GM21526 (cell line): ENCODE data around the gene KIF16B.
A peak's percentile ranks its signal among the peaks of the same experiment; 100 is the strongest.

Source experiments
- ATAC-seq: cut with Tn5 transposase; IDR thresholded peaks from one replicate; pipeline ENCODE4 v1.9.1; 2021; ENCODE audit warnings: moderate library complexity; ENCODE audit not compliant: unreplicated experiment, low FRiP score

The KIF16B gene

GRCh38 chr20:16410626-16411025, 162.6 kb downstream of the KIF16B start:
- ATAC-seq: no peak

- no peak for ATAC-seq
These were observed 164.3 kb downstream of the KIF16B start for GRCh38 chr20:16408981-16409380.

DNA sequence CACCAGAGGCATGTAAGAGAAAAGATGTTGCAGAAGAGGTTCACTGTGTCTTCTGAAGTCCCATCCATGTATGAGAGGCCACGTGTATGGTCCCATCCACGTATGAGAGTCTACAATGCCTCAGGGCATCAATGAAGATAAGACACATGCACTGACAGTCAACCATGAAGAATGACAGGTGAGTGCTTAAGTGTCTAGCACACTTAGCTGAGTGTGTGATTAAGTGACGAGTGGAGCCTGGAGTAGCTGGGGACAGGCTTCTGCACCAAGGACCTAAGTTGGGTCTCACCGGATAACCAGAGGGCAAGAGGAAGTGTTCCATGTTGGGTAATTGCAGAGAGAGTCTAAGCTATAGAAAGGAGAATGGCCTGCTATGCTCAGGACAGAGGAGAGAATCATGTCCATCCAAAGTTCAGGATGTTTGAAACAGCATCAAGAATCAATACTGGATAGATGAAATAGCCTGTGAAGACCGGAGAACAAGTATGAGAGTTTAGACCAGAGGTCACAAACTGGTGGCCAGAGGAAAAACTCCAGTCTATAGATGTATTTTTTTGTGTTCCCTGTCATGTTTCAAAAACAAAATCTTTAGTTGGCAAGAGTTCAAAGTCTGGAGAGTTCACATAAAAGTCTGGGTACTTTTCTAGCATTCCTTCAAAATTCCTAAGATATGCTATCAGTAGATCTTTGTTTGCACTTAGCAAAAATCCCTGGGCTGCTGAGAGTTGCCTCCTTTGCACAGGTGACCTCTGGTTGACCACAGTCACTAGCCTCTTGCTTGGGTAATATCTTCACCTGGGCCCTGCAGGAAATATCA, 165.8 kb downstream of the KIF16B start:
- no peak for ATAC-seq

- no peak for ATAC-seq
These were observed 168.0 kb downstream of the KIF16B start for GRCh38 chr20:16405254-16405653.

DNA sequence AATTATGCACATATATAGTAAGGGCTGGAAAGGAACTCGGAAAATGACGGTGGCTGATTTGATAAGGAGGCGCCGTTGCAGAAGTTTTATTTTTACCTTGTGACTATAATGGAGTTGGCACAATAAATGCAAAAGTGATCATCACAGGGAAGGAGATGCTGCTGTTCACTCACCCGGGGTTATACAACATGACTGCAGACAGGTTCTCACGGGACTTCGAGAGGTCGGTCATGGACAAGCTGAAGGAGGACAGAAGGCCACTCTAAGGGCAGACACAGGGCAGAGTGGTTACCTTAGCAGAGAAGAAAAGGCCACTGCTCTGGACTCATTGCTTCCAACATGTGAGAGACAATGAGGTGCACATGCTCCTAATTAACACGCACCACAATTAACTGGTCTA, 168.6 kb downstream of the KIF16B start:
- no peak for ATAC-seq

DNA sequence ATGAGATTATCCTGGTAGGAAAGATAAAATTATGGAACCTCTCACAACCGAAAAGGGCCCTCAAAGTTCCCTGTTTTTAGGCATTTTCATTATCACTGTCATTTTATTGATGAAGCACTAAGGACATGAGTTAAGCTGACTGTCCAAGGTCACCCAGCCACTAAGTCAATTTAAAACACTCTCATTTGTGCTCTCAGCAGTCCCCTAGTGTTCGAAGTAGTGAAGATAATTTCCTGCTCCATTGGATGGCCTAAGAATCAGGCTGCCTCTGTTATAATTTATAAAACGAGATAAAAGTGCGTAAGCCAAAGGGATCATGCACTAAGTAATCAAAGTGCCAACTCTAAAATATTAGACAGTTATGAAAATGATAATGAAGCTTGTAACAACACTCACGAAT, 169.1 kb downstream of the KIF16B start:
- no peak for ATAC-seq

DNA sequence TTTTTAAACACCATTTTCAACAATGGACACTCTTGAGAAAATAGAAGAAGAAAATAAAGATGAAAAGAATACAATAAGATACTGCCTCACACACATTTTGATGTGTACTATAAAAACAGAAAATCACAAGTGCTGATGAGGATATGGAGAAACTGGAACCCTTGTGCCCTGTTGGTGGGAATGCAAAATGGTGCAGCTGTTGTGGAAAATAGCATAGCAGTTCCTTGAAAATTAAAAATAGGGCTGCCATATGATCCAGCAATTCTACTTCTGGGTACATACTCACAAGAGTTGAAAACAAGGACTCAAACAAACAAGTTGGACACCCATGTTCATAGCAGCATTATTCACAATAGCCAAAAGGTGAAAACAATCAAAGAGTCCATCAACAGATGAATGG, 173.0 kb downstream of the KIF16B start:
- ATAC-seq: no peak

GRCh38 chr20:16399801-16400200, 173.4 kb downstream of the KIF16B start:
- ATAC-seq: no peak

GRCh38 chr20:16397086-16397485, 176.2 kb downstream of the KIF16B start:
- ATAC-seq: no peak

DNA sequence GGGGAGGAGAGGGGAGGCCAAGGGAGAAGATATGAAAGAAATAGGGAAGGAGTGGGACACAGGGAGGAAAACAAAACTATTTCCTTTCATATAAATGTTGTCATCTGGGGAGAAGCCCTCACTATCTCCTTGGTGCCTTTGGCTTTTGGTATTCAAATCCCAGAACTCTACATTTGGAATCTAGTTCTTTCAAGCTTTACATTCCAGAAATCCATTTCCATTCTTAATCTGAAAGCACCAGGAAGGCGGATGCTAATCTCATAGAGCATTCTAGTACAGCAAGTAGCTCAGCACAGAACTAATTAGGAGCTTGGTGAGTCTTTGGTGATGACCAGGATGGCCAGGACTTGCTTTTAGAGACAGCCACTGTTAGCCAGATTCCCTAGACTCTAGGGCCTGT, 177.9 kb downstream of the KIF16B start:
- no peak for ATAC-seq

DNA sequence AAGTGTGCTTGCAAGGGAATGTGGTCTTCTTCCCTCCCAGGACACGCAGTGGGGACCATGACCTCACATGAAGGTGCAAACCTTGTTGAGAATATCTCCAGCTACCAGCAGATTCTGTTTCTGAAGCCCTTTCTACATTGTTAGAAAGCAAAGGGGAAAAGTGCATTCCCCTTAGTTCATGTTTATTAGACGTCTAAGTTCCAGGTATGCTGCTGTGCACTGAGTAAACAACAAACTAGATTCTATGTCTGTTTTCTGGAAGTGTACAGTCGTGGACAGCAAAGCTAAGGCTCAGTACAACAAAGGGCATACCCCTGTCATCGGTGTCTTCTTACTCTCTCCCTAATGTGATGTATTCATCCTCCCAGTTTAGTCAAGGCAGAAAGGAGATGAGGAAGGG, 178.5 kb downstream of the KIF16B start:
- ATAC-seq: no peak

GRCh38 chr20:16393836-16394235, 179.4 kb downstream of the KIF16B start:
- ATAC-seq: no peak

GRCh38 chr20:16393297-16393696, 180.0 kb downstream of the KIF16B start:
- ATAC-seq: no peak

DNA sequence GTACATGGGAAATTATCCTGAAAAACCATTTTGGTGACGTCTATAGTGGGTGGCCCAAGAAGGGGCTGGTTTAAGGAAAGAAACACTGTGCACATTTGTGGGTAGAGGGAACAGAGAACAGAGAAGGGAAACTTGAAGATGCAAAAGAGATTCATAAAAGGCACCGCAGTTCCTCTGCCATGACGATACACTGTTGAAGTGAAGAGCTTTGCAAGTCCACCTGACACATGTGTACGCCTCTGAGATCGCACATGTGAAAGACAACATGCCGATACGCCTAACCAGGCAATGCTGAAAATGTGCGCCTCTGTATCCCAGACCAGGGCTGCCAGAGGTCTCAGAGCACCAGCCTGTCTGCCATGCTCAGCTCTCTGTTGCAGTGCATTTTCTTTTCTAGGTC, 180.9 kb downstream of the KIF16B start:
- ATAC-seq: peak; percentile 97

DNA sequence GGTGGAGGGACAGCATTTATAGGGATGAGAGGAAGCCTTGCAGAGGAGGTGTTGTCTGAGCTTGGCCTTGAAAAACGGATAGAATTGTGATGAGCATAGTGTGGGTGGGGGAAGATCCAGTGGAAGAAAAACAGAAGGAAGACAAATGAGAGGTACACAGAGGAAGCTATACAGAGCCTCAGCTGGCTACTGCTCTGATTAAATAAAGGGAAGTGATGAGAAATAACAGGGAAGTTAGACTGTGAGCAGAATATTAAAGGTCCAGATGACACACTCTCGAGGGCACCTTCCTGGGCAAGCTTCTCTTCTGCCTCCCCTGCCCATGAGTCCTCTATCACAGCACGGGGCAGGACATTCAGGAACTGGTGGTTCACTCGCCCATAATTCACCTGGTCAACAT, 182.3 kb downstream of the KIF16B start:
- ATAC-seq: no peak

DNA sequence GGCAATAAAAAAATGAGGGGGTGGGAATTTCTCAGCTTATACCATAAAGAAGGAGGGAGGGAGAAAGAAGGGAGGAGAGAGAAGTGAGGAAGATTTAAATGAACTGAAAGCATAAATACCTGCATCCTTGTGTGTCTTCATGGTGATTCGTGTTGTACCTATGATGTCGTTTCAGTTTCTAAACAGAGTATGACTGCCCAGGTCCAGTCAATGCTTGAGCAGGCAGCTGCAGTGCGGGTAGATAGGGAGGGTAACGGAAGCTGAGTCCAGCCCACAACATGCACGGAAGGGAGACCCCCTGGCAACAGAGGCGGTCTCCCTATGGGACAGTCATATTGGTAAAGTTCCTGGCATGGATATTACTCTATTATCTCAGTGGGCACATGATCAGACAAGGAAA, 184.5 kb downstream of the KIF16B start:
- no peak for ATAC-seq

- ATAC-seq: no peak
These were observed 185.6 kb downstream of the KIF16B start for GRCh38 chr20:16387666-16388065.

DNA sequence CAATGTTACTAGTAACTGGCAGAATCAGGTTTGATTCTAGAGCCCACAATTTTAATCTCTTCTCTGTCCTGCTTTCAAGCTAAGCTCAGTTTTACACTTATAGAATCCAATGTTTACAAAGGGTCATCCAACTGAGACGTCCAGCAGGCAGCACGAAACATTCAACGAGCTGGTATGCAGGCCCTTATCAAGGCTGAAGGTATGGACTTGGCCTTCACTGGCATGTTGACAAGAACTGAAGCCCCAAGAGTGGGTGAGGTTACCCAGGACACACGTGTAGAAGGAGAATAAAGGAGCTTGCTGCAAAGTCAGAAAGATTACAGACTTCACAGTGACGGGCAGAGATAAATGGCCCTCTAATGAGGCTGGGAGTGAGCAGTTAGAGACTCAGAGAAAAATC, 187.4 kb downstream of the KIF16B start:
- ATAC-seq: no peak

- ATAC-seq: no peak
These were observed 187.8 kb downstream of the KIF16B start for GRCh38 chr20:16385462-16385861.

- no peak for ATAC-seq
These were observed 191.8 kb downstream of the KIF16B start for GRCh38 chr20:16381444-16381843.

GRCh38 chr20:16378712-16379370, 194.4 kb downstream of the KIF16B start:
- ATAC-seq: no peak

GRCh38 chr20:16378122-16378521, 195.1 kb downstream of the KIF16B start:
- ATAC-seq: no peak
